Astrocyte (in vitro differentiated cells and primary cell): ENCODE data around the gene LIPT2. TPM values are rescaled to one million over a fixed set of nuclear protein-coding genes. Genes with fewer than 3 reads are reported as not detected.
A peak's percentile ranks its signal among the peaks of the same experiment; 100 is the strongest.

Experiments
- DNase-seq: peaks from one replicate; pipeline ENCODE4 v3.0.0-alpha.2; 2010; ENCODE audit warnings: low read depth
- FAIRE-seq: peaks from 2 replicates; lab custom pipeline; 2011; peaks lifted over from hg19 to GRCh38; lab: Jason Lieb, UNC
- H2AFZ ChIP-seq: 2 replicates; pipeline ENCODE4 v1.6.0; 2012; ENCODE audit warnings: low read depth, low read length, inconsistent platforms
- H3K27ac ChIP-seq: 2 replicates; pipeline ENCODE4 v1.5.1; 2011; ENCODE audit warnings: low read depth, low read length, inconsistent platforms
- H3K27me3 ChIP-seq: 2 replicates; pipeline ENCODE4 v1.6.0; 2011; ENCODE audit warnings: low read length, inconsistent platforms; ENCODE audit not compliant: insufficient read depth
- H3K36me3 ChIP-seq: 2 replicates; pipeline ENCODE4 v1.5.1; 2011; ENCODE audit warnings: low read length, inconsistent platforms; ENCODE audit not compliant: insufficient read depth
- H3K4me1 ChIP-seq: 2 replicates; pipeline ENCODE4 v1.5.1; 2011; ENCODE audit warnings: low read length, inconsistent platforms; ENCODE audit not compliant: insufficient read depth
- H3K4me2 ChIP-seq: 2 replicates; pipeline ENCODE4 v1.6.0; 2012; ENCODE audit warnings: low read length, inconsistent platforms
- H3K4me3 ChIP-seq: 2 replicates; pipeline ENCODE4 v1.5.1; 2011; ENCODE audit warnings: low read depth, mild to moderate bottlenecking, low read length, inconsistent platforms; ENCODE audit not compliant: insufficient read depth
- H3K79me2 ChIP-seq: 2 replicates; pipeline ENCODE4 v1.6.0; 2012; ENCODE audit warnings: mild to moderate bottlenecking, low read length, inconsistent platforms; ENCODE audit not compliant: insufficient read depth
- H3K9ac ChIP-seq: 2 replicates; pipeline ENCODE4 v1.6.0; 2012; ENCODE audit warnings: mild to moderate bottlenecking, low read length, inconsistent platforms
- H3K9me3 ChIP-seq: 2 replicates; pipeline ENCODE4 v1.5.1; 2012; ENCODE audit warnings: low read depth, mild to moderate bottlenecking, low read length, inconsistent platforms; ENCODE audit not compliant: insufficient read depth
- H4K20me1 ChIP-seq: 2 replicates; pipeline ENCODE4 v1.6.0; 2012; ENCODE audit warnings: low read length, inconsistent platforms; ENCODE audit not compliant: insufficient read depth
- H3K27ac Mint-ChIP-seq: one replicate; pipeline ENCODE4 v1.8.0; 2021; ENCODE audit warnings: mild to moderate bottlenecking, mixed read lengths; ENCODE audit not compliant: unreplicated experiment
- H3K27me3 Mint-ChIP-seq: one replicate; pipeline ENCODE4 v1.8.0; 2021; ENCODE audit warnings: low read depth, mixed read lengths; ENCODE audit not compliant: unreplicated experiment
- H3K36me3 Mint-ChIP-seq: one replicate; pipeline ENCODE4 v1.8.0; 2021; ENCODE audit warnings: low read depth, mixed read lengths; ENCODE audit not compliant: unreplicated experiment
- H3K4me1 Mint-ChIP-seq: one replicate; pipeline ENCODE4 v1.8.0; 2021; ENCODE audit warnings: low read depth, mixed read lengths; ENCODE audit not compliant: unreplicated experiment
- H3K4me3 Mint-ChIP-seq: one replicate; pipeline ENCODE4 v1.8.0; 2021; ENCODE audit warnings: mild to moderate bottlenecking, moderate library complexity, mixed read lengths; ENCODE audit not compliant: unreplicated experiment
- H3K9me3 Mint-ChIP-seq: one replicate; pipeline ENCODE4 v1.8.0; 2021; ENCODE audit warnings: mild to moderate bottlenecking, mixed read lengths; ENCODE audit not compliant: unreplicated experiment
- CTCF ChIP-seq: IDR thresholded peaks from 2 replicates; pipeline ENCODE4 v1.5.1; 2011; ENCODE audit warnings: low read depth, mild to moderate bottlenecking, inconsistent platforms, low read length, moderate library complexity; ENCODE audit not compliant: insufficient read depth
- EZH2 ChIP-seq: IDR thresholded peaks from 2 replicates; pipeline ENCODE4 v1.6.1; 2012; ENCODE audit warnings: mild to moderate bottlenecking, low read length, inconsistent platforms; ENCODE audit not compliant: insufficient read depth
- total RNA-seq: library from RNA; stranded (reverse); gene quantifications from 2 replicates; pipeline ENCODE4 v1.2.1, GENCODE V29; 2021

The LIPT2 gene
- total RNA-seq, 1 donor from 2014 or later, result 2.0 TPM

- H3K9me3 Mint-ChIP-seq, result peaks cover 3% of the 10 kb centered on the region
- peaks cover 41% of the 10 kb centered on the region for H3K27me3 Mint-ChIP-seq
- Histone ChIP-seq H3K9me3 (no peaks in the 10 kb centered on the region), H2AFZ (no peak overlapping the region), H3K36me3 (no peaks in the 10 kb centered on the region), H4K20me1 (no peaks in the 10 kb centered on the region), H3K27ac (no peak overlapping the region), H3K4me1 (peaks cover 11% of the 10 kb centered on the region), H3K9ac (no peak overlapping the region), H3K79me2 (no peaks in the 10 kb centered on the region), H3K4me2 (no peak overlapping the region), H3K27me3 (no peaks in the 10 kb centered on the region), H3K4me3 (no peak overlapping the region)
- H3K27ac Mint-ChIP-seq, result no peak overlapping the region
- DNase-seq (no peak), FAIRE-seq (no peak)
- H3K4me3 Mint-ChIP-seq, result no peak overlapping the region
- no peaks in the 10 kb centered on the region for H3K36me3 Mint-ChIP-seq
- no peak for TF ChIP-seq EZH2
- no peak for TF ChIP-seq CTCF
- H3K4me1 Mint-ChIP-seq, result no peaks in the 10 kb centered on the region
Measured at GRCh38 chr11:74468521-74468920, 25.0 kb downstream of the LIPT2 start.

DNA sequence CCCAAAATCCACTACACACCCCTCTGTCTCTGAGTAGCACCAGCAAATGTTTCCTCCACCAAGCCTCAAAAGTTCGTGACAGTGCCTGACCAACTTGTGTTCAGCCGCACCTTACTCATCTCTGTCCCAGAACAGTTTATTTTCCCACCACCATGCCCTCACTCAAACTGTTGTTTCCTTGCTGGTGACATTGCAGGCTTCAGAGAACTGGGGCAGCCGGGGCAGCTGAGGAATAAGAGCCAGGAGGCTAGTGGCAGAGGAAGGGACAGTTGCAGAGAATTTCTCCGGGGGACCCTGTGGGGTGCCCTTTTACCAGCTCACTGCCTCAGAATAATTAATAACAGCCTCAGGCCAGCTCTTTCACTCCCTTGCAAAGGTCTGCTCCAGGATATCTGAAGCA lies 25.5 kb downstream of the LIPT2 start:
- no peak for TF ChIP-seq CTCF
- no peak for TF ChIP-seq EZH2
- H3K4me3 ChIP-seq, result no peak overlapping the region

More for the DNA sequence above, 25.5 kb downstream of the LIPT2 start:
- Mint-ChIP-seq H3K36me3 (no peaks in the 10 kb centered on the region), H3K27ac (no peak overlapping the region), H3K4me3 (no peak overlapping the region), H3K4me1 (no peaks in the 10 kb centered on the region), H3K9me3 (peaks cover 3% of the 10 kb centered on the region), H3K27me3 (peaks cover 46% of the 10 kb centered on the region)
- Histone ChIP-seq H4K20me1 (no peaks in the 10 kb centered on the region), H3K9me3 (no peaks in the 10 kb centered on the region), H3K4me1 (peaks cover 11% of the 10 kb centered on the region), H3K27ac (no peak overlapping the region), H3K4me2 (peak overlapping the region; percentile 88), H3K36me3 (no peaks in the 10 kb centered on the region), H2AFZ (peak overlapping the region; percentile 91), H3K79me2 (no peaks in the 10 kb centered on the region), H3K9ac (peak overlapping the region; percentile 71), H3K27me3 (no peaks in the 10 kb centered on the region)
- DNase-seq (no peak), FAIRE-seq (no peak)
